ENCODE results near the gene IGFBP2.

DNA sequence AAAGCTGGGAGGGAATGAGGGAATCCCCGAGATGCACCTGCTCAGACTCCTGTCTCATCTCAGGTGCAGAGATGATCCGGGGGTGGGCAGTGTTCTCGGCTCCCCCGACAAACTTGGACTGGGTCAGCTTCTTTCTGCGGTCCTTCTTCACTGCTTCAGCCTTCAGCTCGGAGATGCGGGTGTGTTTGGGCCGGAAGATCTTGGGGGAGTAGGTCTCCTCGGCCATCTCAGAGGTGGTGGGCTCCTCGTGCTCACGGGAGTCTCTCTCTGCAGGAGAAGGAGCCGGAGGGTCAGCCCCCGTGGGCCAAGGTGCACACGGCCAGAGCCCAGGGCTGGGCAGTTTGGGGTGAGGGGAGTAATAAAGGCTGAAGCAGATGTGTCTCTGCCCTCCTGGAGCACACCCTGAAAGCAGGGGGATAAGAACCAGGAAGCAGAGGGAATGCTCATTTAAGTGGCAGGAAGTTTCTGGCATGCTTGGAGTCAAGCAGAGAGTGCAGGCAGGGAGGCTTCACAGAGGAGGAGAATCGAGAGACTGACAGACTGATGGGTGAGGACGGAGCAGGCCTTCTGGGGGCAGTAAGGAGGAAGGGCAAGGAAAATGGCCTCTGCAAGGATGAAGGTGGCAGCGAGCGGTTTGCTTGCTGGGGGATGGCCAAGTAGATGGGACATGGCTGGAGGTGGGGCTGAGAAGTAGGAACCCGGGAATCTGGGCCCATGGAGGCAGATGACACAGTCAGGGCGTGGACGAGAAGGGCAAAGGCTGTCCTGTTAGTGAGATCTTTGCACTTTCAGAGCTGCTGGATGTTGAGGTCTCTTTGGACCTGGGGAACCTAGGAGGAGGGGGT, 45.8 kb downstream of the IGFBP2 start:
- no peak for TF ChIP-seq EZH2 (IDR thresholded peaks at IDR 0.05; ENCODE audit: insufficient read depth, poor library complexity, severe bottlenecking)
- no peak for TF ChIP-seq EZH2phosphoT487 (IDR thresholded peaks at IDR 0.05; ENCODE audit: insufficient read depth, low read depth)
